Smooth muscle cell (in vitro differentiated cells): ENCODE results near the gene ALKBH5. TPM values are rescaled to one million over a fixed set of nuclear protein-coding genes. Genes with fewer than 3 reads are reported as not detected.
A peak's percentile ranks its signal among the peaks of the same experiment; 100 is the strongest.

Experiments used
- DNase-seq: peaks from one replicate; lab custom pipeline; 2025; ENCODE audit not compliant: unreplicated experiment; lab: John Stamatoyannopoulos, UW
- H2AFZ ChIP-seq: fragments of 200-600 bp; sonication (generic); 2 replicates; pipeline ENCODE4 v1.6.0; 2016; ENCODE audit warnings: antibody characterized with exemption, low read depth, mild to moderate bottlenecking
- H3F3A ChIP-seq: fragments of 200-600 bp; sonication (generic); 2 replicates; pipeline ENCODE4 v1.6.0; 2017; ENCODE audit warnings: antibody characterized with exemption, low read depth
- H3K27ac ChIP-seq: fragments of 200-600 bp; sonication (generic); 2 replicates; pipeline ENCODE4 v1.5.1; 2016; ENCODE audit warnings: low read depth, mild to moderate bottlenecking
- H3K27me3 ChIP-seq: fragments of 200-600 bp; sonication (generic); 2 replicates; pipeline ENCODE4 v1.6.1; 2016; ENCODE audit warnings: low read depth, mild to moderate bottlenecking
- H3K36me3 ChIP-seq: fragments of 200-600 bp; sonication (generic); 2 replicates; pipeline ENCODE4 v1.5.1; 2016; ENCODE audit warnings: low read depth
- H3K4me1 ChIP-seq: fragments of 200-600 bp; sonication (generic); 2 replicates; pipeline ENCODE4 v1.5.1; 2016; ENCODE audit warnings: low read depth
- H3K4me2 ChIP-seq: fragments of 200-600 bp; sonication (generic); 2 replicates; pipeline ENCODE4 v1.6.0; 2016; ENCODE audit warnings: mild to moderate bottlenecking
- H3K4me3 ChIP-seq: fragments of 200-600 bp; sonication (generic); 2 replicates; pipeline ENCODE4 v1.5.1; 2016; ENCODE audit warnings: mild to moderate bottlenecking
- H3K79me2 ChIP-seq: fragments of 200-600 bp; sonication (generic); 2 replicates; pipeline ENCODE4 v1.6.0; 2016; ENCODE audit warnings: low read depth, mild to moderate bottlenecking
- H3K9ac ChIP-seq: fragments of 200-600 bp; sonication (generic); 2 replicates; pipeline ENCODE4 v1.6.0; 2016; ENCODE audit warnings: low read depth
- H3K9me3 ChIP-seq: fragments of 200-600 bp; sonication (generic); replicated peaks from 2 replicates; pipeline ENCODE4 v1.5.1; 2016; ENCODE audit warnings: low read depth
- H4K20me1 ChIP-seq: fragments of 200-600 bp; sonication (generic); 2 replicates; pipeline ENCODE4 v1.6.0; 2016; ENCODE audit warnings: low read depth
- CTCF ChIP-seq: fragments of 200-600 bp; sonication (generic); IDR thresholded peaks from 2 replicates; pipeline ENCODE4 v1.5.1; 2017; ENCODE audit warnings: borderline replicate concordance, mild to moderate bottlenecking, antibody characterized with exemption; ENCODE audit not compliant: insufficient read depth, poor library complexity, severe bottlenecking
- WGBS: methylation state at CpG from one replicate; pipeline ENCODE4 v1.1.7; 2016; ENCODE audit warnings: low lambda C conversion rate; 5-methylcytosine and 5-hydroxymethylcytosine counted together
- polyA plus RNA-seq: library from polyadenylated mRNA; unstranded; fragments of >200 nt; fragmentation: Nextera tagmentation; extraction: Ambion mirVana; gene quantifications from 2 replicates; pipeline ENCODE4 v1.2.1, GENCODE V29; 2016
- total RNA-seq: library from RNA; depleted of rRNA; stranded (reverse); fragments of >200 nt; gene quantifications from 2 replicates; pipeline ENCODE4 v1.2.3, GENCODE V29; 2014

The ALKBH5 gene
- total RNA-seq: 93.1 and 97.9 TPM in 2 replicates
- 114 and 119 TPM in 2 replicates for polyA plus RNA-seq

GRCh38 chr17:18183334-18184142 is at the start of gene ALKBH5:
ALKBH5 (plus strand) TSS chr17:18183828; CDS start chr17:18184244, 416 bp downstream.
- H3K27ac ChIP-seq: peak within 1 kb of the TSS; percentile 97
- peaks cover 32% of the 10 kb centered on the region for H3F3A ChIP-seq
- WGBS: under 1% methylated on average over 82 of the region's 98 CpGs
- H3K36me3 ChIP-seq: no peaks in the 10 kb centered on the region
- peak; percentile 36 for TF ChIP-seq CTCF
- peak within 1 kb of the TSS; percentile 79 for H2AFZ ChIP-seq
- peaks cover 44% of the 10 kb centered on the region for H4K20me1 ChIP-seq
- H3K9me3 ChIP-seq: no peaks in the 10 kb centered on the region
- no peaks in the 10 kb centered on the region for H3K27me3 ChIP-seq
- H3K4me2 ChIP-seq: peak within 1 kb of the TSS; percentile 92
- peaks cover 53% of the 10 kb centered on the region for H3K4me1 ChIP-seq
- H3K4me3 ChIP-seq: peak within 1 kb of the TSS; percentile 79
- H3K79me2 ChIP-seq: peaks cover 48% of the 10 kb centered on the region
- H3K9ac ChIP-seq: peak within 1 kb of the TSS; percentile 99
- peak; percentile 99 for DNase-seq

DNA sequence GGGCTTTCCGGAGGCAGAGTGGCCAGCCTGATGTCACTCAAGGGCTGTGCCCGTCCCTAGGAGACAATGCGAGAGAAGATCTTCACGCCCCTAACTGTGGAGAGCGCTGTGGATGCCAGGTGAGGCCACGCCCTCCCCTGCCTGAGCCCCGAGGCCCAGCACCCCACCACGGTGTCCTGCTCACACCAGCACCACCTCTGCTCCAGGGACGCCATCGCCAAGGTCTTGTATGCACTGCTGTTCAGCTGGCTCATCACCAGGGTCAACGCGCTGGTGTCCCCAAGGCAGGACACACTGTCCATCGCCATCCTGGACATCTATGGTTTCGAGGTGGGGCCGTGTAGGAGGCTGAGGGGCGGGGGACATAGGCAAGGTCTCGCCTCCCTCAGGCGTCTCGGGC is 47.3 kb upstream of the ALKBH5 start:
- Histone ChIP-seq H3K4me1 (no peaks in the 10 kb centered on the region), H3K36me3 (no peaks in the 10 kb centered on the region), H3K9me3 (no peaks in the 10 kb centered on the region), H3K79me2 (no peaks in the 10 kb centered on the region), H3K27ac (no peak overlapping the region), H4K20me1 (no peaks in the 10 kb centered on the region), H3K27me3 (no peaks in the 10 kb centered on the region), H3K9ac (no peak overlapping the region), H3K4me2 (no peak overlapping the region), H2AFZ (no peak overlapping the region), H3K4me3 (no peak overlapping the region), H3F3A (no peaks in the 10 kb centered on the region)
- TF ChIP-seq CTCF: no peak
- no peak for DNase-seq
- WGBS: 91% methylated on average over 14 of the region's 19 CpGs

GRCh38 chr17:18138065-18138749 is 45.4 kb upstream of the ALKBH5 start:
- no peak for DNase-seq
- Histone ChIP-seq H3K4me1 (no peaks in the 10 kb centered on the region), H3K4me3 (no peak overlapping the region), H3K27me3 (no peaks in the 10 kb centered on the region), H3K27ac (no peak overlapping the region), H3K36me3 (no peaks in the 10 kb centered on the region), H3F3A (no peaks in the 10 kb centered on the region), H2AFZ (no peak overlapping the region), H3K79me2 (no peaks in the 10 kb centered on the region), H3K9ac (no peak overlapping the region), H3K4me2 (no peak overlapping the region), H3K9me3 (no peaks in the 10 kb centered on the region), H4K20me1 (no peaks in the 10 kb centered on the region)
- no peak for TF ChIP-seq CTCF
- 84% methylated on average over 8 of the region's 8 CpGs for WGBS
